A673 (cell line): ENCODE measurements around the gene XRCC3. TPM values are rescaled to one million over a fixed set of nuclear protein-coding genes. Genes with fewer than 3 reads are reported as not detected.

ENCODE experiments used
- BruUV-seq: library from RNA; stranded (reverse); fragments of 400-500 nt; replicated peaks from 2 replicates; lab custom pipeline; 2021; lab: Mats Ljungman, UMichigan
- CTCF ChIA-PET: fragments of 300-600 bp; sonication (Branson Sonifier 250); formaldehyde crosslinking; loops from one replicate; lab custom pipeline; 2022; ENCODE audit warnings: antibody characterized with exemption; lab: Charles Lee
- POLR2A ChIA-PET: fragments of 300-600 bp; sonication (Branson Sonifier 250); formaldehyde crosslinking; loops from one replicate; lab custom pipeline; 2022; ENCODE audit warnings: antibody characterized with exemption; ENCODE audit not compliant: low non-redundant PET; lab: Charles Lee
- DNase-seq: peaks from one replicate; pipeline ENCODE4 v3.0.0-alpha.2; 2015; ENCODE audit warnings: low spot score
- H3K27ac ChIP-seq: fragments of 200-600 bp; sonication (generic); 2 replicates; pipeline ENCODE4 v1.5.1; 2016; ENCODE audit warnings: mixed run types, low read depth, mild to moderate bottlenecking, mixed read lengths, antibody characterized with exemption, low read length; ENCODE audit not compliant: poor library complexity, severe bottlenecking
- H3K27me3 ChIP-seq: fragments of 200-600 bp; sonication (generic); replicated peaks from 2 replicates; pipeline ENCODE4 v1.6.1; 2017; ENCODE audit warnings: mixed run types, low read depth, mild to moderate bottlenecking, mixed read lengths, antibody characterized with exemption, low read length; ENCODE audit not compliant: insufficient read depth, poor library complexity
- H3K36me3 ChIP-seq: fragments of 200-600 bp; sonication (generic); 2 replicates; pipeline ENCODE4 v1.6.1; 2016; ENCODE audit warnings: mixed run types, mild to moderate bottlenecking, mixed read lengths, antibody characterized with exemption, low read length; ENCODE audit not compliant: insufficient read depth, poor library complexity, severe bottlenecking
- H3K4me1 ChIP-seq: fragments of 200-600 bp; sonication (generic); 2 replicates; pipeline ENCODE4 v1.6.1; 2017; ENCODE audit warnings: mixed run types, mild to moderate bottlenecking, mixed read lengths, antibody characterized with exemption, low read length; ENCODE audit not compliant: insufficient read depth, poor library complexity, severe bottlenecking
- H3K4me3 ChIP-seq: fragments of 200-600 bp; sonication (generic); 2 replicates; pipeline ENCODE4 v1.5.1; 2016; ENCODE audit warnings: low read depth, mixed run types, mild to moderate bottlenecking, mixed read lengths, low read length; ENCODE audit not compliant: poor library complexity, severe bottlenecking
- H3K9me3 ChIP-seq: fragments of 200-600 bp; sonication (generic); 2 replicates; pipeline ENCODE4 v1.6.1; 2016; ENCODE audit warnings: mixed run types, low read depth, mild to moderate bottlenecking, mixed read lengths, antibody characterized with exemption, low read length; ENCODE audit not compliant: poor library complexity, severe bottlenecking
- CTCF ChIP-seq: fragments of 300-800, 200-600 bp; sonication (generic); conservative IDR thresholded peaks from 2 replicates; pipeline ENCODE4 v1.5.1; 2017; ENCODE audit warnings: low read depth, mild to moderate bottlenecking, antibody characterized with exemption, low read length, moderate library complexity, mixed read lengths
- EZH2 ChIP-seq: fragments of 200-600 bp; sonication (generic); IDR thresholded peaks from 2 replicates; pipeline ENCODE4 v1.6.1; 2017; ENCODE audit warnings: borderline replicate concordance, low read depth, mild to moderate bottlenecking, mixed read lengths, antibody characterized with exemption, low read length; ENCODE audit not compliant: poor library complexity, severe bottlenecking
- intact Hi-C: fragments of 100-400 bp; cut with micrococcal nuclease; formaldehyde crosslinking; loops from one replicate; pipeline ENCODE4 v1.10.0; 2022; ENCODE audit not compliant: unreplicated experiment
- total RNA-seq: library from RNA; stranded (reverse); gene quantifications from 2 replicates; pipeline ENCODE4 v1.2.3, GENCODE V29; 2021

XRCC3 gene
- total RNA-seq, 1 experiment from 2014 or later: 91.8 TPM

- intact Hi-C loops: no loop called here
- BruUV-seq: no TSS peak
- DNase-seq: no peak
- H3K27me3 ChIP-seq: no peaks in the 10 kb centered on the region
- H3K27ac ChIP-seq: no peak overlapping the region
- peaks cover 25% of the 10 kb centered on the region for H3K36me3 ChIP-seq
- TF ChIP-seq CTCF: no peak
- no peak for TF ChIP-seq EZH2
- ChIA-PET POLR2A (no interaction called here), CTCF (no interaction called here)
- H3K9me3 ChIP-seq: no peaks in the 10 kb centered on the region
- no peaks in the 10 kb centered on the region for H3K4me1 ChIP-seq
- no peak overlapping the region for H3K4me3 ChIP-seq
Measured at GRCh38 chr14:103733651-103734050, 18.4 kb upstream of the XRCC3 start.

GRCh38 chr14:103732868-103733620, 17.8 kb upstream of the XRCC3 start:
- TF ChIP-seq EZH2 (no peak), CTCF (no peak)

GRCh38 chr14:103731916-103732867, 16.9 kb upstream of the XRCC3 start:
- no peak for DNase-seq
- Histone ChIP-seq H3K4me3 (no peak overlapping the region), H3K27me3 (no peaks in the 10 kb centered on the region), H3K36me3 (peaks cover 25% of the 10 kb centered on the region), H3K9me3 (no peaks in the 10 kb centered on the region), H3K27ac (no peak overlapping the region), H3K4me1 (no peaks in the 10 kb centered on the region)
- CTCF ChIA-PET: no interaction called here
- no peak for TF ChIP-seq EZH2
- TF ChIP-seq CTCF: no peak
- POLR2A ChIA-PET: no interaction called here
- intact Hi-C loops: no loop called here
- BruUV-seq: no TSS peak

More at GRCh38 chr14:103732868-103733620, 17.8 kb upstream of the XRCC3 start:
- Histone ChIP-seq H3K27ac (no peak overlapping the region), H3K4me3 (no peak overlapping the region), H3K4me1 (no peaks in the 10 kb centered on the region), H3K36me3 (peaks cover 25% of the 10 kb centered on the region), H3K27me3 (no peaks in the 10 kb centered on the region), H3K9me3 (no peaks in the 10 kb centered on the region)
- intact Hi-C loops: no loop called here
- BruUV-seq: TSS peak; percentile 70
- DNase-seq: no peak
- POLR2A ChIA-PET: no interaction called here
- CTCF ChIA-PET: no interaction called here
